ENCODE data around the gene BEGAIN.

The BEGAIN gene

DNA sequence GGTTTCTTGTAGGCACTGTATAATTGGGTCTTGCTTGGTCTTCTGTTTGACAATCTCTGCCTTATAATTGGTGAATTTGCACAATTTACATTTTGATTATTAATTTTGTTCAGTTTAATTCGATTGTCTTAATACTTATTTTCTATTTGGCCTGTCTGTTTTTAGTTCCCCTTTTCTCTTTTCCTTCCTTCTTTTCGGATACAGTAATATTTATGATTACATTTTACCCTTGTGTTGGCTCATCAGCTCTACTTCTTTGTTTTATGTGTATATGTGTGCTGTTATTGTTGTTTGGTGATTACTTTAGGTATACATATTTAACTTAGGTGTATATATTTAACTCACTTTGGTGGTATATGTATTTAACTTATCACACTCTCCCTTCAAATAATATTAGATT, 12.8 kb upstream of the BEGAIN start:
- no peak for DNase-seq

DNA sequence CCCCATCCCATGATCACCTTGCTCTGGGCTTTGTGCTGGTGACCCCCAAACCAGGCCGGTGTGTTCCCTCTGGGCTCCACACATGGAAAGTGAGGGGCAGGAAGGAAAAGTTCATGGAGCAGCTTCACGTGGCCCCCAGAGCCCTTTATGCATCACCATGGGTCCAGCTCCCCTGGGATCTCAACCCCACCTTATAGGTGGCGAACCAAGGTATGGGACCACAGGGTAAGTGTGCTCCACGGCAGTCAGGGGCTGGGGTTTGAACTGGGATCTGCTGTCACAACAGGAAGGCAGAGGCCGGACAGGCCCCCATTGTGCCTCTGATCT, 7.4 kb upstream of the BEGAIN start:
- DNase-seq = no peak

GRCh38 chr14:100593751-100594624, 6.8 kb upstream of the BEGAIN start:
- no peak for DNase-seq

GRCh38 chr14:100592972-100593371, 5.8 kb upstream of the BEGAIN start:
- DNase-seq = no peak

DNA sequence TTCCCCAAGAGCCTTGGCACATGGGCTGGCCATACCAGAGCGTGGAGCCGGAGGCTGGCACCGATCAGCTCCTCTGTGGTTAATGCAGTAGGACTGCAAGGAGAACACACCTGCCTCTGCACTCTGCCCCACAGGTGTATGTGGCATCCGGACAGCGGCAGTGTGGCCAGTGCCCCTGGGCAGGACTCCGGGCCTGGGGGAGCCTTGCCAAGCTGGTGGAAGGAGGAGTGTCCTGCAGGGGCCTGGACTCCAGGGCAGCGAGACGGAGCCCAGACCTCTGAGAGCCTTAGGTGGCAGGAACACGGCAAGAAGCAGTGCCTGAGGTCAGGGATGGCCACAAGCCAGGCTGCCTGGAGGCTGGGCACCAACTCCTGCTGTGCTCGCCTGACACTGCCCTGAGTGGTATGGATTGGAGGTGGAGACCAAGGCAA, 5.3 kb upstream of the BEGAIN start:
- no peak for DNase-seq

- DNase-seq = no peak
Observed at GRCh38 chr14:100591453-100592371, 4.5 kb upstream of the BEGAIN start.

DNA sequence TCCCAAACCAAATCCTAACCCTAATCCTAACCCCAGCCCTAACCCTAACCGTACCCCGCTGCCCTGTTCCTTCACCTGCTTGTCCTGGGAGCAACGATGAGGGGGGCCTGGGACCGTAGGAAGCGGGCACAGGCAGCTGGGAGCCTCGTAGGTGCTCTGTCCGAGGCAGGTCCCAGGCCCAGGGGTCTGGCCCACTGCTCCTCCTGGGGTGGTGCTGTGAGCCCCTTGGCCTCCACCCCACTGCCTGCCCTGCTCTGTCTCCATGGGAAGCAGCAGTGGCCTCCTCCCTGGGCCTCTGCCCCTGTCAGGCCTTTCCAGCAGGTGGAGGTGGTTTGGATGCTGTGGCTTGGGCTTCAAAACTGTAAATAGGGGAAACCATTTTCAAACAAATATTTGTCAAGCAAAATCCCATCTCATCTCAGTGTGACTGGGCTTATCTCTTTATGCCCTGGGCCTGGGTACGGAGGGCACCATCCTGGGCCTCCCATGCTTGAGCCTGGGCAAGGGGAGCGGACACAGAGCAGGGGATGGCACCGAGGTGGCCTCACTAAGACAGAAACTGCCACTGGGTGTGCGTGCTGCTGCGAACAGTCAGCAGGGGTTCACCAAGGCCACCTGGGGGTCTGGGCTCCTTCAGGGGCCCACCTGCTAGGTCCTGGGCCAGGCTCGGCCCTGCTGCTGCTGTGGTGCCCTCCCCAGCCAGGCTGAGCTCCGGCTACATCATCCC, 3.7 kb upstream of the BEGAIN start:
- no peak for DNase-seq

GRCh38 chr14:100589760-100590469, 2.7 kb upstream of the BEGAIN start:
- DNase-seq = no peak

GRCh38 chr14:100589071-100589759, 2.0 kb upstream of the BEGAIN start:
- no peak for DNase-seq

GRCh38 chr14:100588671-100589070, 1.5 kb upstream of the BEGAIN start:
- no peak for DNase-seq

DNA sequence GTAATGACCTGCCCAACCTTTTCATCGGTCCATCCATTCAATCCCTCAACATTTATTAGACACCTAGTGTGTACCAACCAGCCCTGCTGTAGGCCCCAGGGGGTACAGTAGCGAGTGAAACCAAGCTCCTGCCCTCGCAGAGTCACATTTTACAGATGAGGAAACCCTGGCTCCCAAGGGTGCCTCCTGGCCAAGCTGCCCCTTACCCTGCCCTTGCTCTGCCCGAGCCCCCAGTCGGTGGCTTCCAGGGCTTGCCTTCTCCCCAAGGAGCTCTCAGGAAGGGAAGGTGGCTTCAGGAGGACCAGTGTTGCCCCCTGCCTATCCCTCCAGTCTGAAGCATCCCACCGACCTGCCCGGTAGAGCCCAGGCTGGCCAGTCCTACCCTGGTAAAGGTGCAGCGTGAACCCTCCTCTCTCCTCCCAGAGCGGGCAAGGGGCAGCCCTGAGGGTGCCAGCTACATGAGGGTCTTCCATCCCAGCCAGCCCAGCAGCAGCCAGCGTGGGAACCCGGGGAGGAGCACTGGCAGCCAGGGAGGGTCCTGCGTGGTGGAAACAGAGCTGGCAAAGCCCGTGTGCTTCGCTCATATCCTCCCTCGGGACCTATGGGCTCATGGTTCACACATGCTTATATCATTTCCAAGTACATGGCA, 670 bp upstream of the BEGAIN start:
- DNase-seq = no peak

GRCh38 chr14:100586403-100587085, 673 bp downstream of the BEGAIN start:
- no peak for DNase-seq

DNA sequence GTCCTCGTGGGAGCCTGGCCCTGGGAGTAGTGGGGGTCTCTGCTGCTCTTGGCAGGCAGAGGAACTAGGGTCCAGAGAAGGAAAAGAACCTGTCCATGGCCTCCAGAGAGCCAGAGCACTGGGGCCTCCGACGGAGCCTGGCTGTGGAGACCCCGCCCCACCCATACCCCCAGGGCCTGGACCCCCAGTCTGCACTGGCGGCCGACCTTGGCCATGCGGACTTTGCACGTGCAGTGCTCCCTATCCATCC, 1.1 kb downstream of the BEGAIN start:
- no peak for DNase-seq

DNA sequence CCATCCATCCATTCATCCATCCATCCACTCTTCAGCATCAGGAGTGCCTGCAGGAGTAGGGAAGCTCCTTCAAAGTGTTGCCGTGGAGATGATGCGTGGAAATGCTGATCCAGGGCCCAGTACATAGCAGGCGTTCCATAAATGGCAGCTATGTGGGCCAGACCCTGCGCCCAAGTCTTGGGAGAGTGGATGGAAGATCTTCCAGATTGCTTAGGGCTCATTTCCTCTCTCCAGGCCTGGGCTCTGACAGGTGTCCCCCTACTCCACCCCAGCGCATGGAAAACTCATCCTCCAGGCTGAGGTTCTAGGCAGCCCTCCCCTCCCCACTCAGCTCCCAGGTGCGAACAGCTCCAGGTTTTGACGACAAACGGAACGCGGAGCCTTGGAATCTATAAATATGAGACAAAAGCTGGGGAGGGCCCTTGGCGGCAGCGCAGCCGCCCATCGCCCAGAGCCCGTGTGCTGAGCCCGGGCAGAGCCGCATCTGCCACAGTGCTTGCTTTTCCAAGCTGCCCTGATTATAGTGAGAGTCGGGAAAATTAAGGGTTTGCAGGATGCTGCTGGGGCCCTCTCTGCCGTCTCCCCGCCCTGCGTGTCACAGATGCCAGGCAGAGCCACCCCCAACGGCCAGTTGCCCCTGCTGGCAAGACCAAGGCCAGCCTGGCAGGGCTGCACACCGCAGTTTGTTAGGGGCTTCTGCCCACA, 1.6 kb downstream of the BEGAIN start:
- DNase-seq = no peak

GRCh38 chr14:100584056-100585031, 2.9 kb downstream of the BEGAIN start:
- no peak for DNase-seq

- no peak for DNase-seq
Observed at GRCh38 chr14:100583245-100583644, 4.0 kb downstream of the BEGAIN start.

DNA sequence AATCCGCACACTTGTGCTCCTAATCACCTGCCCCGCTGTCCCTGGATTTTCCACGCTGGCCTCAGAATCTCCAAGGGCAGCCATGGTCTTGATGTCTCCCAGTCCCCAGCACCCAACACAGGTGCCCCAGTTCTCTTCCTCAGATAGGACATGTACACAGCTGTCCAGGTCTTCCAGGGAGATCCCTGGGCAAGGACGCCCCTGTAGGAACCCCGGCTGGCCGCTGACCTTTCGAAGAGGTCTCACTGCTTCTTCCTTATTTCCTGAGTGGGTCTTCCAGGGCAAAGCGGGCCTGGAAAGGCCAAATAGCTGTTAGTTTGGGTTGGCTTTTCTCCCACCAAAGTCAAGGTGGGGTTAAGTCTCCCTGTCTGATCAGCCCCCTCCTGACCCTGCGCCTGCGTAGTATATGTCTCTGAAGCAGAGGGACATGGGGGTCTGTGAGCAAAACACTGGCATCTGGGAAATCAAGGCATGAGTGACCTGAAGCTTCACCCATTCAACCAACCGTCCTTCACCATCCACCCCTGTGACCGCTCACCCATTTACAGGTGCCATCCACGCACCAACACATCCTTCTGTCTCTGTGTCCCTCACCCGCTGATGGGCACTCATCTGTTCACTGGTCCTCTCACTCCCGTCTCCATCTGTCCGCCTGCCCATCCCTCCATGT, 4.6 kb downstream of the BEGAIN start:
- DNase-seq = no peak

Measured in GF-D8 (cell line).